NCI-H1930 (cell line): ENCODE measurements around the gene LRCH1.
A peak's percentile ranks its signal among the peaks of the same experiment; 100 is the strongest.

Experiments used
- DNase-seq, 2 experiments: peaks; one replicate each; lab custom pipeline; 2025; lab: John Stamatoyannopoulos, UW

Gene LRCH1

GRCh38 chr13:46535825-46536224 lies 17.1 kb upstream of the LRCH1 start:
- no peak for DNase-seq

- DNase-seq = no peak
Measured at GRCh38 chr13:46536341-46536740, 16.6 kb upstream of the LRCH1 start.

GRCh38 chr13:46539231-46539630 lies 13.7 kb upstream of the LRCH1 start:
- no peak for DNase-seq

GRCh38 chr13:46541210-46541609 lies 11.8 kb upstream of the LRCH1 start:
- no peak for DNase-seq

DNA sequence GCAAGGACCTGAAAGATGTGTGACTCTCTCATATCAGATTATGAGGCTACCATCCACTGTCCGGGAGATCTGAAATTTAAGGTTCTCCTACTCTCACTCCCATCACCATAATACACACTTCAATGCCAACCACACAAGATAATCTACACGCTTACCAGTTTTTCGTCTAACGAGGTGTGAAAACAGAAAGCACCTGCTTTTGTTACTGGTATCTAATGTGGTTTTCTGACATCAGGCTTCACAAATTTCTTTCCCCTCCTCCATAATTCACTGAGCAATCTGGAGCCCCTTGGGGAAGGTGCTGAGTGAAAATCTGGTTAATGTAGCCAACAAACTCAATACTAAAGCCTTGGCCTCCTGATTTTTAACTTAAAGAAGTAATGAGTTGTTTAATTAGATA lies 10.1 kb upstream of the LRCH1 start:
- no peak for DNase-seq

- no peak for DNase-seq
Measured at GRCh38 chr13:46543287-46543686, 9.7 kb upstream of the LRCH1 start.

- no peak for DNase-seq
Measured at GRCh38 chr13:46544208-46544607, 8.8 kb upstream of the LRCH1 start.

- DNase-seq = no peak
Measured at GRCh38 chr13:46544811-46545210, 8.2 kb upstream of the LRCH1 start.

DNA sequence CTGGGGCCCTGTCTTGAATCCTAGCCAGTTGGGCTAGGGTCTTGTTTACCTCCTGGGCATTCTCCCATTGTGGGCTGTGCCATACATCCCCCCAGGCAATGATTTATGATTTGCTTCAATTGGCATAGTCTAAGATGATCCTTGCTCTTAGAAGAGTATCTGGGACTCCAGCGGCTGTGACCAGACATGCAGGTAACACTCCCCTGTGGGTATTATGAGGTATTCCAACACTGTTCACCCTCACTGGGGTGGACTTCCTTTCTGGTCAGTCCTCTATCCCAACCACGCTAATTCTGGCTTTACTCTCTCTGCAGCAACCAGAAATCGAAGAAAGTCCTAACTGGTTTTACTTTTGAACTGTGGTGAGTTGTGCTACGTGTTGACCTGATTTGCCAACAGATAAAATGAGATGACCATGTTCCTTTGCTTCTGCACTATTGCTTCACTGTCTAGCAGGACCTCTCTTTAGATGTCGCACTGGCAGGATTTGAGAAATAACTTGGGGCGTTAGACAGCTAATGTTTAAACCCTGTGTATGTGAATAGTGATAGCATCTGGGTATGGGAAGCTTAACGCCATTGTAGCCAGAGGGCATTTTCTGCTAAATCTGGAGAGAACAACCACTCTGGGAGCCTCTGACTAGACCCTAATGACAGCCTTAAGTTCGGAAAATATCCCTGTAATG lies 6.7 kb upstream of the LRCH1 start:
- no peak for DNase-seq

DNA sequence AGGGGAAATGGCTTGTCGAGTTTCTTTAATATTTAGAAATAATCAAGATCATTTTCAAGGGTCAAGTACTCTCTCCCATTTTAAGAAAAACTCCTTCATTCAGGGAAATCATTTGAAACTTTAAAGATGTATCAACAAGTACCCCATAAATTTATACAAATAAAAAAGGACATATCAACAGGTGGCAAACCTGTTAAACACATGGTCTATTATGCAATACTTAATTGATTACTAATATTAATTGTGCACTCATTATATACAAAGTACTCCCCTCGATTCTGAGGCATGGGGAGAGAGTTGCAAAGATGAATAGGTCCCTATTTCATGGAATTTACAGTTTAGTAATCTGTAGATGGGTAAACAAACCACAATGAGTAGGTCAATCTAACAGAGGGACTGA lies 2.1 kb upstream of the LRCH1 start:
- DNase-seq = no peak

DNA sequence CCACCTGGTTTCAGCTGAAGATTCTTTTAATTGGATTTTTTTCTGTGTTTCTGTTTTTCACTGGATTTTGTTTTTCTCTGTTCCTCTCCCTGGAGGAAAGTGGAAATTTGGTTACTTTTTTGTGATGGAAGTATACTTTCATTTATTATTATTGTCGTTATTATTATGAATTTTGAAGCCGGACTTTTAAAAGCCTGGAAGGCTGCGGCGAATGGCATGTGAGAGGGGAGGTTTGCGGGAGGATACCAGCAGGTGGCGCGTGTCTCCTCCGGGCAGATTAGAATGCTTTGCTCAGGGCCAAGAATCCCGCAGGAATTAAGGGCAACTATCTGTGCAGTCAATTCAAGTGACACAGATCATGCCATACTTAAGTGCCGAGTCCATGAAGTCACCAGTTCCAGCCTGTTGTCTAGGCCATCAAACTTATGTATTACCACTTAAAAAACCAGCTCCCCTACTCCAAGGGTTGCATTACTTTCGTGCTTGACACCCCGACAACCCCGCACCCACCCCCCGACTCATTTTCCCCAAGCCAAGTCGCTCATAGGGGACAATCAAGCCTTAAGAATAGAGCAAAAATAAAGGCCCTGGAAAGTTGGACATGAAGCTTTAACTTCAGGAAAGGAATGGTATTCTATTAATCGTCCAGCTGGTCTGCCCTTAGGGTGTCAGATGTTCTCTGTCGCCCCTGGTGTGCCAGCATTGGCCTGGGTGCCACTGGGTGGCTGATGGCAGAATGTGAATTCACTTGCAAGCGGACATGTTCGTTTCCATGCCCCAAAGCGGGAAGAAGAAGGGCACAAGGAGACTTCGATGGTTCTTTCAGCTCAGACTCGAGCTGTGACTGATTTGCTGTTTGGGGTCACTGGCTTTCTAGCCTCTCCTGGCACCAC lies 1.3 kb upstream of the LRCH1 start:
- DNase-seq = peak; percentile 52 to 75

GRCh38 chr13:46552303-46552682 lies 677 bp upstream of the LRCH1 start:
- no peak for DNase-seq

- DNase-seq = no peak
Measured at GRCh38 chr13:46553521-46553885, 533 bp downstream of the LRCH1 start.

- peak in 1 of 2 experiments; percentile 22 for DNase-seq
Measured at GRCh38 chr13:46553886-46554858, 1.2 kb downstream of the LRCH1 start.

DNA sequence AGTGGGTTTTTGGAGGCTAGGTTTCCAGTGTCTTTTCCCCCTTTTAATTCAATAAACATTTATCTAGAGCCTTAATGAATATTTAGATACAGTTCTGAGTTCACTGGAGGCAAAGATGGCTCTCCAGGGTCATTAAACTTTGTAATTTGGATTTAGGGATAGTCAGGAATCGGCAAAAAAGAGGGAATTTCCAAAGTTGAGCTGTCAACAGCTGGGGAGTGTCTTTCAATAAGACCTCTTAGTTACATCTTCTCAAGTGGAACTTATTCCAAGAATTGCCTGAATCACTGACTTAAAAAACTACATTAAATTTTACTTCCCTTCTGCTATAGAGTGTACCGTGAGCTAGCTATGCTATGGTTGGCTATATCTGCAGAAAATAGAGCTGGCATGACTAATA lies 2.0 kb downstream of the LRCH1 start:
- no peak for DNase-seq

GRCh38 chr13:46555722-46556417 lies 2.9 kb downstream of the LRCH1 start:
- no peak for DNase-seq

GRCh38 chr13:46556418-46556779 lies 3.4 kb downstream of the LRCH1 start:
- no peak for DNase-seq

DNA sequence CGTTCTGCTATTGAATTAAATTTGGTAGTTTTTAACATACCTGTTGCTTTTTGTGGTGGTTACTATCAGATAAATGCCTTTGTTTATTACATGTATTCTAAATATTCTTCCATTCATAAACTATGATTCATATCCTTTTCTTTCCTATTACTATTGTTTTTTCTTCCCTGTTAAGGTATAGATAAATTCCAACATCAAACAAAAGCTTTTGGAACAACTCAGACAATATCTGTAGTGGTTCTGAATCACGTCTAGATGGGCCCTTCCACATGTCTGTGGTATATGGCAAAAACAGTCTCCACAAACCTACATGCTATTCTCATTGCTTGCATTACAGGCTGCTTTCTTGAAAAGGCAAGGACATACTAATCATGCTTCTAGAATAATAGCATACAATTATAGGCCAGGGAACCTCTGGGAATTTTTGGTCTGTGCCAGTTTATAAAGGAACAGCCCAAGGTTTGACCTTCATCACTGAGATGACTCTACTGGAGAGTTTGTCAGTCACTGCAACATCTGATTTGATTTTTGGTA lies 6.4 kb downstream of the LRCH1 start:
- DNase-seq = no peak

- no peak for DNase-seq
Measured at GRCh38 chr13:46560778-46561177, 7.8 kb downstream of the LRCH1 start.

GRCh38 chr13:46561286-46561685 lies 8.3 kb downstream of the LRCH1 start:
- no peak for DNase-seq

- DNase-seq = no peak
Measured at GRCh38 chr13:46561691-46562090, 8.7 kb downstream of the LRCH1 start.

GRCh38 chr13:46562152-46562551 lies 9.2 kb downstream of the LRCH1 start:
- DNase-seq = no peak
